Activated T-helper 17 cell treated with anti-CD3 and anti-CD28 coated beads, Interleukin-2, amount 50 U/mL, for 72 hours (primary cell): ENCODE results near the gene HASPIN. TPM values are rescaled to one million over a fixed set of nuclear protein-coding genes. Genes with fewer than 3 reads are reported as not detected.

Experiments used
- ATAC-seq: fragments of 150-1000 bp; cut with Tn5 transposase; replicated peaks from 2 replicates; pipeline ENCODE4 v1.10.0; 2021; ENCODE audit warnings: mild to moderate bottlenecking, moderate library complexity
- H3K27ac Mint-ChIP-seq: one replicate; pipeline ENCODE4 v1.8.0; 2022; ENCODE audit warnings: mixed read lengths
- H3K27me3 Mint-ChIP-seq: one replicate; pipeline ENCODE4 v1.8.0; 2022; ENCODE audit warnings: mixed read lengths
- H3K36me3 Mint-ChIP-seq: one replicate; pipeline ENCODE4 v1.8.0; 2022; ENCODE audit warnings: low read depth, mild to moderate bottlenecking, mixed read lengths
- H3K4me1 Mint-ChIP-seq: one replicate; pipeline ENCODE4 v1.8.0; 2022; ENCODE audit warnings: mixed read lengths
- H3K4me3 Mint-ChIP-seq: one replicate; pipeline ENCODE4 v1.8.0; 2022; ENCODE audit warnings: mild to moderate bottlenecking, mixed read lengths
- H3K9me3 Mint-ChIP-seq: one replicate; pipeline ENCODE4 v1.8.0; 2022; ENCODE audit warnings: mixed read lengths
- total RNA-seq, 2 donors: library from RNA; stranded (reverse); gene quantifications; one replicate each; pipeline ENCODE4 v1.2.3, GENCODE V29; 2022

The HASPIN gene
- total RNA-seq, 2 donors from 2014 or later, result 12.4 to 21.5 TPM

DNA sequence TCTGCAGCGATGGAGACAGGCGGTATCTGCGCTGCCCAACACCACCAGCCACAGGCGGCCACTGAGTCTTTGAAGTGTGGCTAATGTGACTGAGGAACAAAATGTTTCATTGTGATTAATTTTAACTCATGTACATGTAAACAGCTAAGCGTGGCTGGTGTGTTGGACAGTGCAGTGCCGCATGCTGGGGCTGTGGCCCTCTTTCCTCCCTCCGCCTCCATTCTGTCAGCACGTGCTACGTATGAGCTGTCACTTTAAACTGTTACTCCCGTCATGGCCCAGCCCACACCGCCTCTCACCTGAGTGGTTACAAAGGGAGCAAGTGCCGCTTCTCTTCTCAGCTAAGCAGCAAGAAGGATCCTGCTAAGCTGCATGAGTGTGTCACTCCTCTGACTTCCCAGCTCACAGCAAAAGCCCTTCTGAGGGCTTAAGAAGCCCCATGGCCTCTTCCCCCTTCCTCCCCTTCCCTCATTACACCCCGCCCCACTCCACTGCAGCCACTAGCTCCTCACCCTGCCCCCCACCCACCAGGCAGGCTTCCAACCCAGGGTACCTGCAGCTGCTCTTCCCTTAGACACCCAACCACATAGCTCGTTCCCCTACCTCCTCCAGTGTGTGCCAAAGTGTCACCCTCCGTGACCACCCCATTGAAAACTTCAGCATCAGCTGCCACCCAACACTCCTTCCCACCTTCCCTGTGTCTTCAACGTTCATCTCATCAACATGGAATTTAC lies 15.0 kb downstream of the HASPIN start:
- Mint-ChIP-seq H3K4me3 (peak overlapping the region; percentile 79), H3K27ac (no peak overlapping the region), H3K36me3 (no peaks in the 10 kb centered on the region), H3K27me3 (no peaks in the 10 kb centered on the region), H3K9me3 (no peaks in the 10 kb centered on the region), H3K4me1 (peaks cover 24% of the 10 kb centered on the region)
- peak; percentile 81 for ATAC-seq

DNA sequence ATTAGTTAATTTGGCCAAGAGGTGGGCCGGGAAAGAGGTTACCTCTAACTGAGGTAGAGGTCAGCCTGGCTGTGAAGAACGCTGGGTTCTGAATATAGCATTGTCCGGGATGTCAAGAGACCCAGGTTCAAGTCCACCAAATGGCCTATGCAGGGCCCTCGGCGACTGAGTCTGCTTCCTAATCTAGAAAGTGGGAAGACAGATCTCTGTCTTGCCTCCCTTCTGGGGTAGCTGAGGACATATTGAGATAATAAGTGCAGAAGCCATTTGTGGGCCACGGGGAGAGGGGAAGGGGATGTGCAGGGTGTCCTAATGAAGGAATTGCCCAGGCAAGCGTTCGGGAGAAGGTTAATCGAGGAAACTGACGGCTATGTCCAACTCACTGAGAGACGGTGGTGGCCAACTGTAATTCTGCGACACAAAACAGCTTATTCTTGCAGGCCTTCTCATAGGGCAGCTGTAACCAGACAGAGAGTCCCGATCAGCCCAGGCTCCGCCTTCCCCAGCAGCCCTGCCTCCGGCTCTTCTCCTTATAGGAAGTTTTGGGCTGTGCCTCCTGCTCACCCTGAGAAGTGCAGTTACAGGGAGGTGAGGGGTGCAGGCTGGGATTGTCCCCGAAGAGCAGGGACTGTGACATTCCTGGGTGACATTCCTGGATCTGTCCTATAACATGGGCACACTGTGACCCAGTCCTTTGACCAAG lies 15.9 kb downstream of the HASPIN start:
- H3K4me3 Mint-ChIP-seq, result peak overlapping the region; percentile 79
- H3K27me3 Mint-ChIP-seq, result no peaks in the 10 kb centered on the region
- ATAC-seq, result no peak
- H3K9me3 Mint-ChIP-seq, result no peaks in the 10 kb centered on the region
- no peaks in the 10 kb centered on the region for H3K36me3 Mint-ChIP-seq
- peak overlapping the region; percentile 88 for H3K27ac Mint-ChIP-seq
- H3K4me1 Mint-ChIP-seq, result peaks cover 24% of the 10 kb centered on the region

DNA sequence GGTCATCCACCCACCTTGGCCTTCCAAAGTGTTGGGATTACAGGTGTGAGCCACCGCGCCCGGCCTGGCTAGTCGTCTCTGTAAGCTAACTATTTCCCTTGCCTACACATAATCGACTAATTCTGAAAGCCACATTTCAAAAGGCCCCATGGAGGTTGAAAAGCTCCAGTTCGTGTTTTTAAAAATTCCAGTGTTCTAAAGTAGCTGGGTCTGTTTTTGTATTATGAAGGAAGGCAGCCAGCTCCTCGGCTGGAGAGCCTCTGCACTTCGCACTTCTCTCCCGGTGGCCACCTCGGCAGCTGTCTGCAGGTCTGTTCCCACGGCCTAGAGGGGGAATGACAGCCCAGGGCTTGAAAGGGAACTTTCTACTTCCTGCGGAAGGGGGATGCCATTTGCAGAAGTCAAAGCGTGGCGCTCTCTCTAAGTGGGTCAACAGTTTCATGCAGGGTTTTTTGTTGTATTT lies 16.9 kb downstream of the HASPIN start:
- peak; percentile 72 for ATAC-seq

DNA sequence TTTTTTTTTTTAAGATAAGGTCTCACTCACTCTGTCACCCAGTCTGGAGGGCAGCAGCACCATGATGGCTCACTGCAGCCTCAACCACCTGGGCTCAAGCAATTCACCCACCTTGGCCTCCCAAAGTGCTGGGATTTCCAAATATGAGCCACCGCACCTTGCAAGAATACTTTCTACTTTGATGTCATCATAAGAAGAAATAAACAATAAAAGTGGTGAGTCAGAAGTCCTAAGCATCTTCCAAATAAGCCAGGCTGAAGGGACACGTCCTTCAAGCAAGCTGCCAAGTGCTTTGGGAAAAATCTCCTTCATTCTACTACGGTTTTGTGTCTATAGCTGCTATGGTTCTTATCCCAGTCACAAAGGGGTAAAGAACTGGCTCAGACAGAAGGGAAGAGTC lies 20.3 kb downstream of the HASPIN start:
- H3K9me3 Mint-ChIP-seq, result no peaks in the 10 kb centered on the region
- no peak overlapping the region for H3K4me3 Mint-ChIP-seq
- ATAC-seq, result no peak
- H3K4me1 Mint-ChIP-seq, result peaks cover 24% of the 10 kb centered on the region
- H3K36me3 Mint-ChIP-seq, result no peaks in the 10 kb centered on the region
- H3K27me3 Mint-ChIP-seq, result no peaks in the 10 kb centered on the region
- H3K27ac Mint-ChIP-seq, result no peak overlapping the region

More for the DNA sequence above, 16.9 kb downstream of the HASPIN start:
- Mint-ChIP-seq H3K27me3 (no peaks in the 10 kb centered on the region), H3K4me3 (peak overlapping the region; percentile 79), H3K9me3 (no peaks in the 10 kb centered on the region), H3K36me3 (no peaks in the 10 kb centered on the region), H3K27ac (peak overlapping the region; percentile 88), H3K4me1 (peaks cover 24% of the 10 kb centered on the region)

DNA sequence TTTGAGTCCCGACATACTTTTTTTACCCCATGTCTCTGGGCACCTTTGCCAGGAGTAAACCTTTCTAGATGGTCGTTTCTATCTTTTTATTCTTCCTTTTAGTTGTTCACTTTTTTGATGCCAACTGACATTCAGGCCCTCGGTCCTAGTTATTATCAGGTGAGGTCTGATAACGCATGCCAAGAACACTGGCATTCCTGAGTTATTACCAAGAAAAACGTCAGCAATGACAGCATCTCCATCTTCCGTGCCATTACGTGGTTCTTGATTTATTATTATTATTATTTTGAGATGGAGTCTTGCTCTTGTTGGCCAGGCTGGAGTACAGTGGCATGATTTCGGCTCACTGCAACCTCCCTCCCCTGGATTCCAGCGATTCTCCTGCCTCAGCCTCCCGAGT lies 21.4 kb downstream of the HASPIN start:
- Mint-ChIP-seq H3K36me3 (no peaks in the 10 kb centered on the region), H3K4me3 (no peak overlapping the region), H3K9me3 (no peaks in the 10 kb centered on the region), H3K27ac (no peak overlapping the region), H3K4me1 (peaks cover 15% of the 10 kb centered on the region), H3K27me3 (no peaks in the 10 kb centered on the region)
- no peak for ATAC-seq

DNA sequence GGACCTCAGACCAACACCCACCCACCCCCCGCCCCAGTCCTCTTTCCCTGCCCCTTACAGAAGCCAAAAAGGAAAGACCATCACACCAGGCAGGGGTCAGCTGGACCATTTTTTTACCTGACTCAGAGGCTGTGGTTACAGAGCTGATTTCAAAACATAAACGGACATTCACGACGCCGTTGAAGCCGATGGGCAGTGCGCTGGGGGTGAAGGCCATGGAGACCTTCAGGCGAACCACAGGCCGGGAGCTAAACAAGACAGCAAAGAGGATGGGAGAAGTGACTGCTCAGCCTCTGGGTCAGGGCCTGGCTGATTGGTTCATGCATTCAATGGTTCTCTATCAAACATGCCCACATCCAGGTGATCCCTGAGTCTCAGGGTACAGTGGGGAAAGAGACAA lies 24.1 kb downstream of the HASPIN start:
- H3K9me3 Mint-ChIP-seq, result no peaks in the 10 kb centered on the region
- H3K27me3 Mint-ChIP-seq, result no peaks in the 10 kb centered on the region
- no peaks in the 10 kb centered on the region for H3K36me3 Mint-ChIP-seq
- peak overlapping the region; percentile 63 for H3K27ac Mint-ChIP-seq
- ATAC-seq, result no peak
- peaks cover 22% of the 10 kb centered on the region for H3K4me1 Mint-ChIP-seq
- H3K4me3 Mint-ChIP-seq, result no peak overlapping the region

DNA sequence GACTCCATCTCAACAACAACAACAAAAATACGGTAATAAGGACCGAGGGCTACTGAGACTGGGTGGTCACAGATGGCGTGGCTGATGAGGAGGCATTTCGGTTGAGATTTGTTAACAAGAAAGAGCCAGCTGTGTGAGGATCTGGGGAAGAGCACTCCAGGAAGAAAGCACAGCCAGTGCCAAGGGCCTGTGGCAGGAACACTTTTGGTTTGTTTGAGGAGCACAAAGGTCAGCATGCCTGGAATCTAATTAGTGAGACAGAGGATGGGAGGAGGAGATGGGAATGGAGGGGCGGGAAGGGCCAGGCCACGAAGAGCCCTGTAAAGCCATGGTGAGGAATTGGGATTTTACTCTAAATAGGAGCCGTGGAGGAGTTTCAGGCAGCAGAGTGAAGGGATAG lies 24.9 kb downstream of the HASPIN start:
- Mint-ChIP-seq H3K27me3 (no peaks in the 10 kb centered on the region), H3K36me3 (no peaks in the 10 kb centered on the region), H3K4me1 (peaks cover 18% of the 10 kb centered on the region), H3K4me3 (no peak overlapping the region), H3K27ac (peak overlapping the region; percentile 52), H3K9me3 (no peaks in the 10 kb centered on the region)
- no peak for ATAC-seq

DNA sequence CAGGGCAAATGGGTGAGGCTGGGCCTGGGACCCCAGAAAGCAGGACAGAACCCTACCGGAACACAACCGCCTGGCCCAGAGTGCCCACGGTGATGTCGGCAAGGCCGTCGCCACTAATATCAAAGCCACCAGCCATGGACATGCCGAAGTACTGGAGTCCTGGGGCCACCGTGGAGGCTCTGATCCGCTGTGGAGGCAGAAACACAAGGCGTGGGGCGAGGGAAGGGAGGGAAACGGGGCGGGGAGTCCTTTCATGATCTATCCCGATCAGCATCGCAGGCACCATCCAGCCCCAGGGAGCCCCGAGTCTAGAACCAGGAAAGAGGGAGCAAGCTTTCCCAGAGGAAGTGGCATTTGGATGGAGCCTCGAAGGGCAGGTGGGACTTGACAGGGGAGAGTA lies 26.6 kb downstream of the HASPIN start:
- Mint-ChIP-seq H3K36me3 (no peaks in the 10 kb centered on the region), H3K4me1 (peaks cover 18% of the 10 kb centered on the region), H3K27ac (peak overlapping the region; percentile 87), H3K27me3 (no peaks in the 10 kb centered on the region), H3K4me3 (peak overlapping the region; percentile 67), H3K9me3 (no peaks in the 10 kb centered on the region)
- no peak for ATAC-seq

DNA sequence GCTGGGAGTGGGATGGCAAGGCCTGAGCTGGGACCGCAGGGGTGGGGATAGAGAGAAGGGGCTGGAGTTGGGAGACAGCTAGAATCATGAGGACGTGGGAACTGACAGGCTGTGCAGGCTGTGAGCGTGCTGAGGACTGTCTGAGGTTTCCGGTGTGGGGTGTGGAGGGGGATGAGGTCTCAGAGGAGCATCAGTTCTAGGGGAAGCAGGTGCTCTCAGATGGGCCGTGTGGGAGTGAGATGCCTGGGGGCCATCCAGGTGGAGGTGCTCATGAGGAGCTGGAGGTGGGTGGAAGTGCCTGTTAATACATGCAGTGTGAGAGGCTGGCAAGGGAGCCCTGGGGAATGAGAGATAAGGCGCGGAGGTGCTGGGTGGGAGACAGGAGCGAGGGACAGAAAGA lies 27.2 kb downstream of the HASPIN start:
- no peaks in the 10 kb centered on the region for H3K27me3 Mint-ChIP-seq
- peak overlapping the region; percentile 87 for H3K27ac Mint-ChIP-seq
- H3K9me3 Mint-ChIP-seq, result no peaks in the 10 kb centered on the region
- peaks cover 18% of the 10 kb centered on the region for H3K4me1 Mint-ChIP-seq
- H3K4me3 Mint-ChIP-seq, result peak overlapping the region; percentile 67
- no peaks in the 10 kb centered on the region for H3K36me3 Mint-ChIP-seq
- ATAC-seq, result peak; percentile 74

DNA sequence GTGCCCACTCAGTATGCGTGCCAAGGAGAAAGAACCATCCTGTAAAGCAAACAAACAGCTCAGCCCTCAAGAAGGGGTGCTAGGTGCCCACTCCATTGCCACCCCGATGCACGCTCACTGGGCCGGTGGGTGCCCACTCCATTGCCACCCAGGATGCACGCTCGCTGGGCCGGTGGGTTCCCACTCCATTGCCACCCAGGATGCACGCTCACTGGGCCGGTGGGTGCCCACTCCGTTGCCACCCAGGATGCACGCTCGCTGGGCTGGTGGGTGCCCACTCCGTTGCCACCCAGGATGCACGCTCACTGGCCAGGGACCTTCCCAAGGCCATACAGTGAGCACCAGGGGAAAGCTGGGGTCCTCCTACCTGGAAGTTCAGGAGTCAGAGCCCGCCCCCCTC lies 28.1 kb downstream of the HASPIN start:
- H3K4me3 Mint-ChIP-seq, result no peak overlapping the region
- no peak for ATAC-seq
- H3K27me3 Mint-ChIP-seq, result no peaks in the 10 kb centered on the region
- no peak overlapping the region for H3K27ac Mint-ChIP-seq
- H3K4me1 Mint-ChIP-seq, result peaks cover 18% of the 10 kb centered on the region
- no peaks in the 10 kb centered on the region for H3K36me3 Mint-ChIP-seq
- H3K9me3 Mint-ChIP-seq, result no peaks in the 10 kb centered on the region

DNA sequence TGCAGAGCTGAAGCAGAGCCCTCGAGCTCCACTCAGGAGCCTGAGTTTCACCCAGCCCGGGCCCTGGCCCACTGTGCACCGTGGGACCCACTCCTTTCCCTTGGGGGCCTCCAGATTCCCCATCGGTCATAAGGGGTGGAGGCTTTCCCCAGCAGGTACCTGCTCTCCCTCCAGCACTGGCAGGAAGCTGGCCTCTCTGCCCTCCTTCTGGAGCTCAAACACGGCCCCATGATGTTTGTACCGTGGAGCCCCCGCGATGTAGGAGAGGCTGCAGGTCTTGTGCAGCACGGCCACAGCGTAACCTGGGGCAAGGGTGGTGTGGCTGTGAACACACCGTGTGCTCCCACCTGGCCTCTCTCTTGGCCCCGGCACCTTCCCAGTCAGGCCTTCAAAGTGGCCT lies 29.9 kb downstream of the HASPIN start:
- no peaks in the 10 kb centered on the region for H3K27me3 Mint-ChIP-seq
- no peaks in the 10 kb centered on the region for H3K9me3 Mint-ChIP-seq
- H3K36me3 Mint-ChIP-seq, result no peaks in the 10 kb centered on the region
- ATAC-seq, result no peak
- no peak overlapping the region for H3K4me3 Mint-ChIP-seq
- no peak overlapping the region for H3K27ac Mint-ChIP-seq
- peaks cover 20% of the 10 kb centered on the region for H3K4me1 Mint-ChIP-seq

DNA sequence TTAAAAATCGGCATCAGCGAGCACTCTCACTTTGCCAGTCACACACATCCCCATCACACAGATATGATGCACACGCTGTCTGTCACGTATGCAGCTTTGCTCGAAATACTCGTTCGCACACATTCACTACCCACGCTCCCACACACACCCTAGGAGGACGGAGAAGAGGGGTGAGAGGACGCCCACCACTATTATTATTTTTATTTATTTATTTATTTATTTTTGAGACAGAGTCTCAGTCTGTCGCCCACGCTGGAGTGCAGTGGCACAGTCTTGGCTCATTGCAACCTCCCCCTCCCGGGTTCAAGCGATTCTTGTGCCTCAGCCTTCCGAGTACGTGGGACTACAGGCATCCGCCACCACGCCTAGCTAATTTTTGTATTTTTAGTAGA lies 30.4 kb downstream of the HASPIN start:
- no peaks in the 10 kb centered on the region for H3K27me3 Mint-ChIP-seq
- no peaks in the 10 kb centered on the region for H3K9me3 Mint-ChIP-seq
- no peak overlapping the region for H3K27ac Mint-ChIP-seq
- H3K4me3 Mint-ChIP-seq, result no peak overlapping the region
- peaks cover 16% of the 10 kb centered on the region for H3K4me1 Mint-ChIP-seq
- no peak for ATAC-seq
- H3K36me3 Mint-ChIP-seq, result no peaks in the 10 kb centered on the region

DNA sequence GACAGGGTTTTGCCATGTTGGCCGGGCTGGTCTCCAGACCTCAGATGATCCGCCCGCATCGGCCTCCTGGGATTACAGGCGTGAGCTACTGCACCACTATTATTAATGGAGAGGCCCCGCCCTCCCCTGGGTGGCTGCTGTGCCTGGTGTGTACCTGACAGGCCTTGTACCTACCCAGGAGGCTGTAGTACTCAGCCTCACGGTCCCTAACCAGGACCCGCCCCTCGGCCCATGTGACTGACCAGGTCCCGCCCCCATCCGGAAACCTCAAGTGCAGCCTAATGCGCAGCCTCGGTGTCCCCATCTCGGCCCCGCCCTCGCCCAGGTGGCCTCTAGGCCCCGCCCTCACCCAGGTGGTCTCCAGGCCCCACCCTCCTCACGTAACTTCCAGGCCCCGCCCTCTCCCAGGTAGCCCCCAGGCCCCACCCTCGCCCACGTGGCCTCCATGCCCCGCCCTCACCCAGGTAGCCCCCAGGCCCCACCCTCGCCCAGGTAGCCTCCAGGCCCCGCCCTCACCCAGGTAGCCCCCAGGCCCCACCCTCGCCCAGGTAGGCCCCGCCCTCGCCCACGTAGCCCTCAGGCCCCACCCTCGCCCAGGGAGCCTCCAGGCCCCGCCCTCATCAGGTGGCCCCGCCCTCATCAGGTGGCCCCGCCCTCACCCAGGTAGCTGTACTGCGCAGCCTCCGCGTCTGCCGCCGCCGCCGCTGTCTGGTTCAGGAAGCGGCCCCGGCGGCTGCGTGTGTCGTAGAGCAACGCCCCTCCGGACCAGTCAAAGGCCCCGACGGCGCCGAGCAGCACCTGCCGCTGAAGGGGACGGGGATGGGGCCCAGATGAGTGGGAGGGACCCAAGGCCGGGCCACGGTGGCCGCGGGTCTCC lies 31.0 kb downstream of the HASPIN start:
- Mint-ChIP-seq H3K36me3 (no peaks in the 10 kb centered on the region), H3K27ac (no peak overlapping the region), H3K4me1 (peaks cover 18% of the 10 kb centered on the region), H3K9me3 (peaks cover 1% of the 10 kb centered on the region), H3K27me3 (no peaks in the 10 kb centered on the region), H3K4me3 (no peak overlapping the region)
- ATAC-seq, result peak; percentile 86

DNA sequence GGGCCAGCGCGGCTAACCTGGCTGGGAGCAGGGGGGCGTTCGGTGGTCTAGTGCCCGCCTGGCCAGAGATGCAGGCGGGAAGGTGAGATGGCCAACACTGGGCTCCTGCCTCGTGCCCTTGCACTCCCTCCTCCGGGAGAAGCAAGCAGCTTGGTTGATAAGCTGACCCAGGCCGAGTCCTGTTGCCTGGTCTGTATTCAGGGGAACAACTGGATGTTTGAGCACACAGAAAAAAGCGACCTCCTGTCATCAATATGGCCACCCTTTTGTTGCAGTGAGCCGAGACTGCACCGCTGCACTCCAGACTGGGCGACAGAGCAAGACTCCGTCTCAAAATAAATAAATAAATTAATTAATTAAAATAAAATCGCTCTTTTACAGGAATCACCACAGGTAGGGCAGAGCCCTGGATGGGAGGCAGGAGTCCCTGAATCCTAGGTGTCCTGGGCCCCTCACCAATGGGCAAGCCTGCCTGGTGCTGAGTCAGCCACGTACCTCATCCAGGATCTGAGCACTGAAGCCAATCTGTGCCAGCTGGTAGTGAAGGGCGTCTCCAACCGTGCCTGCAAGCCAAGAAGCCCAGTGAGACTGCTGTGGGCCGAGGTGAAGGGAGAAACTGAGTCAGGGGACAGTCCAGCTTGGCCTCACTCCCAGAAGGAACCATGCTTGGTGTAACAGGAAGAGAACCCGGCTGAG lies 31.8 kb downstream of the HASPIN start:
- no peak overlapping the region for H3K27ac Mint-ChIP-seq
- ATAC-seq, result no peak
- peak overlapping the region; percentile 27 for H3K4me3 Mint-ChIP-seq
- H3K4me1 Mint-ChIP-seq, result peaks cover 20% of the 10 kb centered on the region
- H3K9me3 Mint-ChIP-seq, result peaks cover 6% of the 10 kb centered on the region
- H3K36me3 Mint-ChIP-seq, result no peaks in the 10 kb centered on the region
- H3K27me3 Mint-ChIP-seq, result no peaks in the 10 kb centered on the region
